ENCODE results near the gene CNOT9. TPM values are rescaled to one million over a fixed set of nuclear protein-coding genes. Genes with fewer than 3 reads are reported as not detected.

CNOT9 gene
- total RNA-seq, result 34.5 and 52.8 TPM in 2 replicates

DNA sequence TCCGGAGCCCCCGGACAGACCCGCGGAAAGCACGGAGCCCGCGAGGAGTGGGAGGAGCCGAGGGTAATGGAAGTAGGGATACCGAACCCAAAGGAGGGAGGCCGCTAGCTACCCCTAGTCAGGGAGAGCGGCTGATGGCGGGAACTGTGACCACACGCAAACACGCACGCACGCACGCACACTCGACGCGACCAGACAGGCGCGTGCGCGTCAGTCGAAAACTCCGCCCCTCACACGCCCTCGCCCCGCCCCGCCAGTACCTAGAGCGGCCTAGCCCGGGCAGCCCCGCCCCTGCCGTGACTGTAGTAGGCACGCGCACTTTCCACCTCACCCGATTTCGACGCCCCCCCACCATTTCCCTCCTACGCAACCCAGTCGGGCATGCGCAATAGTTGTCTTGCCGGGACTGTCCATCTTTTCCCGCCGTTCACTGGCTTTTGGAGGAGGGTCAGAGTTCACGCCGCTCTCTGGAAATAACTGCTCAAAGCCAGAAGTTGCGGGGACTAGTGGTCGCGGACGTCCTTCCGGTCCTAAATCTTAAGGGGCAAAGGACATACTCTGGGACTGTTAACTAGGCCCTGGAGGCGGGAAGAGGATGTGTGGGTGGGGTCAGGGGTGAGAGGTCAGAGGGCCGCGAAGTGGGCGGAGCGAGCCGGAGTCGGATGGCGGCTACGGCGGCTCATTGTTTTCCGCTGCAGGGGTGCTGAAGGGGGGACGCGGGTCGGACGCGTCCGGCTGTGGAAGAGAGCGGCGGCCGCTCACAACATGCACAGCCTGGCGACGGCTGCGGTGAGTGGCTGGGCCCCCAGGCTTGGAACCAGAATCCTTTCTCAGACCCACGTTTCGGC, at the start of gene CNOT9, which contains the start of gene USP37:
TSS of gene CNOT9 (plus strand) at position 650 of the 848 bp plus-strand sequence. CDS start at position 766, 116 bp downstream.
TSS of gene USP37 (minus strand) at position 162 of the 848 bp plus-strand sequence. CDS start 9,698 bp downstream, outside the sequence.

DNA sequence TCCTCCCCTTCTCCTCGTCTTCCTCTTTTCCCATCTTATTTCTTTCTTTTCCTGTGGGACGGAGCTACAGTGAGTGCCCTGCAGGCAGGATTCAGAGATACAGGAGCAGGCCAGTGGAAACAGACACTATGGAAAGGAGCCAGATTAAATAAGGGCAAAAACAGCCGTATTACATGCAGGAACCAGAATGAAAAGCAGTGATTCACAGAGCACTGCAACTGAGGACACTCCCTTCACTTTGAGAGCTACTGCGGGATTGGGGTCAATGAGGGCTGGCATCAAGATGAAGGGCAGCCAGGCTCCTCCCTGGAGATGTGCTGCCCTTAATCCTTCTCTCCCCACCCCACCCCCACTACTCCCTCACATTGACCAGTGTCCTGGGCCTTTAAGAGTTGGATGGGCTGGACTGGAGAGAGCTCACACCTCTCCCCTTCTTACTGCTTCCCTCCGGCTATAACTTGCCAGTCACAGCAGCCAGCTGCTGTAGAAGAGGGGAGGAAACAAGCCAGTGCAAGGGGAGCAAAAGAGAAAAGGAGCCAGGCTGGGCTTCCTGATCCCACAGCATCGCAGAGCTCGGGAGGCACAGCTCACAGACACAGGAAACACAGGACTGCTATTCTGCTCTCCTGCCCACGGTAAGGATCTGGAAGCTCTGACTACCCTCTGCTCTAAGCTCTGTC, 38.9 kb downstream of the CNOT9 start, which contains the start of gene PLCD4:
TSS of gene PLCD4 (plus strand) at position 464 of the 680 bp plus-strand sequence. CDS start 7,841 bp downstream, outside the sequence.

Small RNAs within 50 kb of the gene (small RNA-seq; reads per million reads assigned to genes)
- not detected for gene RNU6-136P

Other genes starting within 250 kb of the CNOT9 start
- not detected in 2 replicates for gene CATIP, start 212.0 kb upstream of the CNOT9 start, total RNA-seq
- gene SLC11A1, start 186.6 kb upstream of the CNOT9 start, total RNA-seq, result 0.22 and 0.39 TPM in 2 replicates
- gene CTDSP1, start 169.0 kb upstream of the CNOT9 start, total RNA-seq, result 77.3 and 130 TPM in 2 replicates
- not detected in 2 replicates for gene VIL1, start 149.7 kb upstream of the CNOT9 start, total RNA-seq
- 11.7 and 27.9 TPM in 2 replicates for gene USP37, start 488 bp upstream of the CNOT9 start, total RNA-seq
- not detected in 2 replicates for gene PLCD4, start 39.1 kb downstream of the CNOT9 start, total RNA-seq
- 12.2 and 15.5 TPM in 2 replicates for gene ZNF142, start 90.8 kb downstream of the CNOT9 start, total RNA-seq
- 13.0 and 26.8 TPM in 2 replicates for gene BCS1L, start 90.8 kb downstream of the CNOT9 start, total RNA-seq
- gene RNF25, start 103.2 kb downstream of the CNOT9 start, total RNA-seq, result 24.3 and 54.3 TPM in 2 replicates
- gene STK36, start 103.2 kb downstream of the CNOT9 start, total RNA-seq, result 31.4 and 34.3 TPM in 2 replicates
- gene TTLL4, start 142.0 kb downstream of the CNOT9 start, total RNA-seq, result 17.0 and 17.3 TPM in 2 replicates
- gene CYP27A1, start 213.3 kb downstream of the CNOT9 start, total RNA-seq, result 1.1 and 2.4 TPM in 2 replicates

Measured in placental epithelial cell (primary cell).